ENCODE measurements around the gene PSMD13.

PSMD13 gene

GRCh38 chr11:289712-290620, 53.2 kb downstream of the PSMD13 start:
- no peak for DNase-seq

DNA sequence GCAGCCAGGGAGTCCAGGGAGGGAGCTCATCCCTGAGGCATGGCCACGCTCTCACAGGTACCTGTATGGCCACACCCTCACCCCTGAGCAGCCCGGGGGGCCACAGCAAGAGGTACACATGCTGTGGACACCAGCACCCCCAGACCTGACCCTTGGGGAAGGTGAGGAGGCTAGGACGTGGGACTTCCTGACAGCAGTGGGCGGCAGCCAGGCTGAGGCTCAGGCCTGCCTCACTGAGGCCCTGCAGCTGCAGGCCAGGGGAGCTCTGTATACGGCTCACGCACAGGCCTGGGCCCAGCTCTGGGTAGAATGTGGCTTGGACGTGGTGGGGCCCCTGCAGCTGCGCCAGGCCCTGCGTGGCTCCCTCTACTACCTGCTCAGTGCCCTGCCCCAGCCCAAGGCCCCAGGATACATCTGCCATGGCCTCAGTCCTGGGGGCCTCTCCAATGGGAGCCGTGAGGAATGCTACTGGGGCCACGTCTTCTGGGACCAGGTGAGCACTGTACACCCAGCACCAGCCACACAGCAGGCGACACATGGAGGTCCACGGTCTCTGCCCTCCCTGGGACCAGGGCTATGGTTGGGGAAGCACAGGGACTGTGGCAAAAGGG, 54.0 kb downstream of the PSMD13 start:
- no peak for DNase-seq

GRCh38 chr11:291281-292210, 54.8 kb downstream of the PSMD13 start:
- no peak for DNase-seq

DNA sequence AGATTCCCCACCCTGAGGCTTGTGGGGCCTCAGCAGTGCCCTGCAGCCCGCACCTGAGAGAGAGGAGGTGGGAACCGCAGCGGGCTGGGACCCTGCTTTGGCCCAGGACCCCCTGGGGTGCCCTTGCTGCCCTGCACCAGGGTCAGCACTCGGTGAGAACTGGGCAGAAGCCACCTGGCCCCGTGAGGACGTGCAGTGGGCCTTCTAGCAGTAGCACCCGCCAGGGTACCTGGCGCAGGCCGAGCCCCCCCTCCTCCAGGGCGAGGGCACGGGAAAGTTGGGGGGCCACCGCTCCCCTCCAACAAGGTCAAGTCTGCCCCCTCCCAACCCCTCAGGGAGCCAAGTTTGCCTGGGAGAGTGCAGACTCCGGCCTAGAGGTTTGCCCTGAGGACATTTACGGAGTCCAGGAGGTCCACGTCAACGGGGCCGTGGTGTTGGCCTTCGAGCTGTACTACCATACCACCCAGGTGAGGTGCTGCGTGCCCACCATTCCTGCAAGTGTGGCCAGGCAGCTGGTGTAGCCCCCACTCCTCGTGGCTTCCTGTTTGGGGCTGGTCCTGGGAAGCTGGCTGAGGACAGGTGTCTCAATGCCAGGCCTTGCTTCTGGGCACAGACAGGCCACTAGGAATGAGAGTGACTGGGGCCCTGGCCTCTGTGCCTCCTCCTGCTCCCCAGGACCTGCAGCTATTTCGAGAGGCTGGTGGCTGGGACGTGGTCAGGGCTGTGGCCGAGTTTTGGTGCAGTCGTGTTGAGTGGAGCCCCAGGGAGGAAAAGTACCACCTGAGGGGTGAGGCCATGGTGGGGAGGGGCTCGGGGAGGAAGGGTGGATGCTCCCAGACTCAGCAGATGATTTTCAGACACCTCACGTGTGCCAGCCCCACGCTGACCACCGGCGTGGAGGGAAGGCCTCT, 55.7 kb downstream of the PSMD13 start:
- no peak for DNase-seq

GRCh38 chr11:293271-293851, 56.6 kb downstream of the PSMD13 start:
- no peak for DNase-seq

DNA sequence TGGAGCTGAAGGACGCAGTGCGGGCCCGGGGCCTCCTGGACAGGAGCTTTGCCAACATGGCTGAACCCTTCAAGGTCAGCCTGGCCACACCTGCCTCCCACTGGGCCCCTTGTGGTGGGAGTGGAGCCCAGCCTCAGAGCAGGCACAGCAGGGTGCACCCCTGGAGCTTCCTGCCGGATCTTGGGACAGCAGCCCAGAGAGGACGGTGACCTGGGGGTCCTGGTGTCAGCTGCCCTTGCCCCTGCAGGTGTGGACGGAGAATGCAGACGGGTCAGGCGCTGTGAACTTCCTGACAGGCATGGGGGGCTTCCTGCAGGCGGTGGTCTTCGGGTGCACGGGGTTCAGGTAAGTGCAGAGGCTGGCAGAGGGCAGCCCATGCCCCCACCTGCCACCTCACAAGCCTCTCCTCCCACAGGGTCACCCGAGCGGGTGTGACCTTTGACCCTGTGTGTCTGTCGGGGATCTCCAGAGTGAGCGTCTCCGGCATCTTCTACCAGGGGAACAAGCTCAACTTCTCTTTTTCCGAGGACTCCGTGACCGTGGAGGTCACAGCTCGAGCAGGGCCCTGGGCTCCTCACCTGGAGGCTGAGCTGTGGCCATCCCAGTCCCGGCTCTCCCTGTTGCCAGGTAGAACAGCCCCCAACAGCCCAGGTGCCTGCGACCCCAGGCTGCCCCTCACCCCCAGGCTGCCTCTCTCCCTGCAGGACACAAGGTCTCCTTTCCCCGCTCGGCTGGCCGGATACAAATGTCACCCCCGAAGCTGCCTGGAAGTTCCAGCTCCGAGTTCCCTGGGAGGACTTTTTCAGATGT, 57.3 kb downstream of the PSMD13 start:
- no peak for DNase-seq

DNA sequence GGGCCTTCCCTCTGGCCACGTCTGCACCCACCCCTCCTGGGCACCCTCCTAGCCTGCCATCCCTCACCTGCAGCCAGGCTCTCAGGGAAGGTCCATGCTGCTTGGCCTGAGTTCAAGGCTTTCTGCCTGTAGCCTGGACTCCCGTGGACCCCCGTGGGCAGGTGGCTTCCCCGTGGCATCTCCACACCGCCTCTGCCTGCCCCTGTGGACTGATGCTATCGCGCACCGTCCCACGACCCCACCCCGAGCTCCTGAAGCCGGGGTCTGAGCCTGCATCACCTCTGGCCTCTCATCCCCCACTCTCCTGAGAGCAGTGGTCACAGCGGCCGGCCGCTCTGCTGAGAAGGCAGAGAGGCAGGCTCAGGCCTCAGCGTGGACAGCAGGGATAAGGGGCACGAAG, 58.0 kb downstream of the PSMD13 start:
- DNase-seq = no peak

GRCh38 chr11:295351-296170, 58.8 kb downstream of the PSMD13 start:
- no peak for DNase-seq

DNA sequence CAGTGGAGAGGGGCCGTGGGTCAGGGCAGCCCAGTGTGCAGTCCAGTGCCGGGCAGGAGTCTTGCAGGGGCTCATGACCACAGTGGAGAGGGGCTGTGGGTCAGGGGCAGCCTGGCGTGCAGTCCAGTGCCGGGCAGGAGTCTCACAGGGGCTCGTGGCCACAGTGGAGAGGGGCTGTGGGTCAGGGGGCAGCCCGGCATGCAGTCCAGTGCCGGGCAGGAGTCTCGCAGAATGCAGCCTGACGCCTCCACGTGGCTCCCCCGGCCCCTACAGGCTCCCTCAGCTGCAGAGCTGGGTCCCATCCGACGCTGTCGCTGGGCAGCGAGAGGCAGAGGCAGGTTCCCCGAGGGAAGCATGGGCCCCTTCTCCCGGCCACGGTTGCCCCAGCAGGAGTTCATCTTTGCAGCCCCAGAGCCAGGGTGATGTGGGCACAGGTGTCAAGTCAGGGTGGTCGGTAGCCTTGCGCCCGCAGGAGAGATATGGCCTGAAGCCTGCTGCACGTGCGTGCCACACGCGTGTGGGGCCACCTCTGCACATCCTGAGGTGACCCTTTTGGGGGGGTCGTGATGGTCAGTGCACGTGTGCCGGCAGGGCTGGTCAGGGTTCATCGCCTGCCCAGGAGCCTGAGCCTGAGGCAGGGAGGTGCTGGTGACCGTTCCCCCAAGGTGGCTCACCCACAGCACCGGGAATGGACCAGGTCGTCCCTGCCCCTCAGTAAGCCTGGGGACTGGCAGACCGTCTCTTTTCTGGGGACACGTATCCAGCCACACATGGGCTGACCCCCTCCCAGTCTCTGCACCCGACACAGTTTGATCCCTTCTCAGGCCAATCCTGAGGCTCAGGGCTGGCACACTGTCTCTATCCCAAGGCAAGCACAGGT, 59.6 kb downstream of the PSMD13 start:
- no peak for DNase-seq

- DNase-seq = no peak
These were observed 60.3 kb downstream of the PSMD13 start for GRCh38 chr11:297051-297585.

DNA sequence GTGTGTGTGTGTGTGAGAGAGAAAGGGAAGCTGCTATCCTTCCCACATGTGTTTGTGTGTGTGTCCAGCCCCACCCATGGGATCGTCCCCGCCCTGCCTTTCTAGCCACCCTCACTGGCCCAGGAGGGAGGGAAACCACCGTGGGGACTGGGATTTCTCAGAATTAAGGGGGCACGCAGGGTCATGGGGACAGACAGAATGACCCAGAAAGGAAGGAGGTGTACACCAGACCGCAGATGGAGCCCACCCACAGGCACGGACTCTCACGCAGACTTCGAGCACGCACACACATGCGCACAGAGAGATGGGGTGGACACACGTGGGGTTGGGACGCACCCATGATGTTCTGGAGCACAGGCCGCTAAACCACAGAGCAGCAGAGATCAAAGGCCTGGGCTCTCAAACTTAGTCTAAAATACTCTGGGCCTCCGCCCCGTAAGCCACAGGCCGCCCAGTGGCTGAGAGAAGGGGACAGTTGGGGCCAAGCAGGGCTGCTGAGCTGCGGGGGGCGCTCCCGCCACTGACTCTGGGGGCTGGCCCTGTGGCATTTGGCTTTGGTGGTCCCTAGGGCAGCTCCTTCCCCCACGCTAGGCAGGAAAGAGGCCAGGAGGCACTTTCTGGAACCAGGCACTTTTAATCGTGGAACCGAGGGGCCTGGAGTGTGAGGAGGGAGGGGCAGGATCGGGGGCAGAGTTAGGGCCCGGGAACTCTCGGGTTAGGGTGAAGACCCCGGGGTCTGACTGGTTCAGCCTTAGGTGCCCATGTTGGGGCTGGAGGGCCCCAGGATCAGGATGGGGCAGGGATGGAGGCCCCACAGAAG, 61.0 kb downstream of the PSMD13 start:
- DNase-seq = no peak

- DNase-seq = no peak
These were observed 61.8 kb downstream of the PSMD13 start for GRCh38 chr11:298406-299065.

DNA sequence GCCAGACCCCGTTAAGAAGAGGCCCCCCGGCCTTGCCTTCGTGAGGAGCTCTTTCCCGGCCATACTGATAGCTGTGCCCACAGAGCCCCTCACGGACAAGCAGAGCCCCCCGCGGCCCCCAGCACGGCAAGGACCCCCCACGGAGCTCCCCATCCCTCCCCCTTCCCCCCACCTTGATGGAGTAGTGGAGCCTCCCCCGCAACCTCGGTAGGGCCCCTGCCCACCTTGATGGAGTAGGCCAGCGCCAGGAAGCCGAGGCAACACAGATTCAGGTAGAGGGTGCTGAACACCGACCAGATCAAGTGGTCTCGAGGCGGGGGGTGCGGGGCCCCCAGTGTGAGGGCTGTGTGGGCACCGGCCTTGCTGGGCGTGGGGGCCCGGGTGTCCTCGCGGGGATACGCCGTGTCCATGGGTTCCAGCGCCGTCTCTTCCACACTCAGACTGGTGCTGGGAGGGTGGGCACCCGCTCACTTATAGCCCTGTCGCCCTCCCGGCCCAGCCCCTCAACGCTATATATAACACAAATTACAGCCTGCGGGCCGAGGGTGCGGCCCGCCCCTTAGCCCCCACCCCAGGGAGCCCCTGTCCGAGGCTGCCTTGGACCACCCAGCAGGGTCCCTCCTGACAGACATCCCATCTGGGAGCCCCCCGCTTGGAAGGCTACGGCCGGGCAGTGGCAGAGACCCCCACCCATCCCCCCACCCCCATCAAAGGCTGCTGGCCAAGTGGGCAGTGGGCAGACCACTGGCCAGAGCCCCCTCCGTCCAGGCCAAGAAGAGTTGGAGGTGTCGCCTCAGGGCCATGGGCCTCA, 62.5 kb downstream of the PSMD13 start, which contains the start of gene IFITM5:
TSS of gene IFITM5 (minus strand) at position 446 of the 811 bp plus-strand sequence. CDS start at position 410, 36 bp downstream.
- no peak for DNase-seq

DNA sequence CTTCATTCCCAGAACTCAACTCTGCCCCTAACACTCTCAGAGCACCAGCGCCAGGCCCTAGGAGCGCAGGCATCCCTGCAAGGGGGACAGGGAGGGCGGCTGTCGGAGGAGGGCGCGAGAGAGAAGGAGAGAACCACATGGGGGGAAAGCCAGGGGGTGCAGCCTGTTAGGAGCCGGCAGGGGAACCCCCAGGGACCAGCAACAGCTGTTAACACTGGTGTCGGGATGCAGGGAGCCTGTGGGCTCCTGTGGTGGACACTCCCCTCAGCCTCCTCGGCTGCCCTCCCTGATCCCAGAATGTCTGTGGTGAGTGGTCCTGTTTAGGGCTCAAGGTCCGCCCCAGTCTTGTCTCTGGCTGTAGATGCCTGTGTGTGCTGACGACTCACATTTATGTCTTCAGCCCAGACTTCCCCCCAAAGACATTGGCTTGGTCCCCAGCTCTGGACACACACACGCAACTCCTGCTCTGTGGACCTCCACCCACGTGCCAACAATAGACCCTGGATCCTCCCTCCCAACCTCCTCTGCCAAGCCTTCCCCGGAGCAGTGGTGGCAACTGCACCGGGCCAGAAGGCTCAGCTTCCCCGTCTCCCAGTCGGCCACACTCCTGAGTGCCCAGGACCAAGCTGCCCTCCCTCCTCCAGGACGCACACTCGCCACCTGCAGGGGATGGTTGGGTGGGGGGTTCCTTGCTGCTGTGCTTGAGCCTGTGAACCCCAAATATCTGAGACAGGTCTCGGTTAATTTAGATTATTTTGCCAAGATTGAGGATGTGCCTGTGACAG, 63.4 kb downstream of the PSMD13 start:
- DNase-seq = no peak
